Activated CD4-positive, CD25-positive, alpha-beta regulatory T cell treated with anti-CD3 and anti-CD28 coated beads, Interleukin-2, amount 50 U/mL, for 24 hours (primary cell): ENCODE measurements around the gene SH3RF3.

Source experiments
- ATAC-seq, 2 donors: fragments of 150-1000 bp; cut with Tn5 transposase; one replicate each; pipeline ENCODE4 v1.10.0; 2021; ENCODE audit warnings: mild to moderate bottlenecking in 1 of 2, moderate library complexity in 1 of 2

The SH3RF3 gene

DNA sequence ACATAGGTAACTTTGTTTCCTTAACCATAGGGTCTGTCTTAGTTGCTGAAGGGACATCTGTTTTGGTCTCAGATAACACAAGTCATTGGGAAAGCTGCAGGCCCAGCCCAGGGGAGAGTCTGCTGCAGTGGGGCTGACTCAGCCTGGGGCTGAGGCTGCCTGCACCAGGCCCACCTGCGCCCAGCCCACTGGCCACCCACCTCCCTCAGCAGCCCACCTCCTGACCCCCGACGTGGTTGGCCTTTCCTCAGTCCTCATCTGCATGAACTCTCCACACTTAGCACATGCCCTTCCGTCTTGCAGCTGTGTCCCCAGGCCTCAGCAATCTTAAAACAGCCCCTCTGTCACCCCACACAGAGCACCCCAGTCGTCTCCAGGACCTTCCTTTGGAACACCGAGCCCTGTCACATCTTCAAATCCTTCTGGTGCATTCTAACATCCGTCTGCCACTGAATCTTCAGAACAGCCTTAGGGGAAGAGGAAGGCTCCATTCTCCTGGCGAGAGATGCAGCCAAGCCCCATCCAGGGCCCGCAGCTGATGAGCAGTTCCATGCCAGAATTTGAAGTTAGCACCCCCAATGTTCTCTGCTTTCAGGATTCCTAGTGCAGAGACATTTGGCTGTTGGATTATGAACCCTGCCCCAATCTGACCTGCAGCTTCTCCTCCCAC, 253.4 kb downstream of the SH3RF3 start:
- no peak for ATAC-seq

DNA sequence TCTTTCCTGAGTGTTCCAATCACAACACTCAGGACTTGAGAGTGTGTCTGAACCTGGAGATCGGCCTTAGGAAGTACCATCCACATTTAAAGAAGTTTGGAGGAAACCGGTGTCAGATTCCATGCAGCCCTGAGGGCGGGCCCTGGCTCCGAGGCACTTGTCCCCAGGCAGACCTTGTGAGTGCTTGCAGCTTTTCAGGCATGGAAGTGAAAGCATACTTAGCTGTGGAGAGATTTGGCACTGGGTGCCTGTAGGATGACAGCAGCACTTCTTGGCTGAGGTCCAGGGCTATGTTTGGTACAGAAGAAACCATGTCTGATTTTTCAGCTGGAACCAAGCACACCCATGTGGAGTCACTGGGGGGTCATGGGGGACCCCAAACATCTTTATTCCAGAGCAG, 253.9 kb downstream of the SH3RF3 start:
- ATAC-seq = no peak

DNA sequence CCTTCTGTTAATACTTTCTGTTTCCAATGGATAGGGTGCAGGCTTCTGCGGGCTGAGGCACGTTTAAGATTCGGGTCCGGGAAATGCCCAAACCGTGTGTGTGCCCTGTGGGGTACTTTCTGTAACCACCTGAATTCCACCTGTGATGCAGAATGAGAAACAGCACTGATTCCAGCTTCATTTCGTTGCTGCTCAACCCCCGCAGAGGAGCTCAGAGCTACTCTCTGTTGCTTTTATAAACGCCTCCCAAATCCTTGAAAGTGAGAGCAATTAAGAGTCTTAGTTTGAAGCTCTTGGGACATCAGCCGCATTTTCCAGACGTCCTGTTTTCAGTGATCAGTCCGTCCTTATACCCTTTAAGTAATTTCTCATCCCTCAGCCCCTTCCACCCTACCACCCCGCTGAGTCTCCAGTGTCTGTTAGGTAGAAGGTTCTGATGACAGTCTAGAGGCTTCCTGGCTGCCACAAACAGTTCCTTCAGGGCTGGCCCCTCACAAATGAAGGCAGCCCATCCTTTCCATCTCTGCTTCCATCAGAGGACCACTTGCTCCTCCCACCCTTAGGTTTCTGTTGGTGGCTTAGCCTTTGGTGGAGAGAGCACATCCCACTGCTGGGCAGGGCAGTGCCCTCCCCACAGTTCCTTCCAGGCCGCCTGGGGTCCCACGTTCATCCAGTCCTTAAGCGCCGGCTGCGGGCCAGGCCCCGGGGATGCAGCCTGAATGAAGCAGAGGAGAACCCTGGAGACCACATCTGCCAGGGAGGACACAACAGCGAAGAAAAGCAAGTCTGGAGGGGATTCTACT, 254.7 kb downstream of the SH3RF3 start:
- no peak for ATAC-seq

DNA sequence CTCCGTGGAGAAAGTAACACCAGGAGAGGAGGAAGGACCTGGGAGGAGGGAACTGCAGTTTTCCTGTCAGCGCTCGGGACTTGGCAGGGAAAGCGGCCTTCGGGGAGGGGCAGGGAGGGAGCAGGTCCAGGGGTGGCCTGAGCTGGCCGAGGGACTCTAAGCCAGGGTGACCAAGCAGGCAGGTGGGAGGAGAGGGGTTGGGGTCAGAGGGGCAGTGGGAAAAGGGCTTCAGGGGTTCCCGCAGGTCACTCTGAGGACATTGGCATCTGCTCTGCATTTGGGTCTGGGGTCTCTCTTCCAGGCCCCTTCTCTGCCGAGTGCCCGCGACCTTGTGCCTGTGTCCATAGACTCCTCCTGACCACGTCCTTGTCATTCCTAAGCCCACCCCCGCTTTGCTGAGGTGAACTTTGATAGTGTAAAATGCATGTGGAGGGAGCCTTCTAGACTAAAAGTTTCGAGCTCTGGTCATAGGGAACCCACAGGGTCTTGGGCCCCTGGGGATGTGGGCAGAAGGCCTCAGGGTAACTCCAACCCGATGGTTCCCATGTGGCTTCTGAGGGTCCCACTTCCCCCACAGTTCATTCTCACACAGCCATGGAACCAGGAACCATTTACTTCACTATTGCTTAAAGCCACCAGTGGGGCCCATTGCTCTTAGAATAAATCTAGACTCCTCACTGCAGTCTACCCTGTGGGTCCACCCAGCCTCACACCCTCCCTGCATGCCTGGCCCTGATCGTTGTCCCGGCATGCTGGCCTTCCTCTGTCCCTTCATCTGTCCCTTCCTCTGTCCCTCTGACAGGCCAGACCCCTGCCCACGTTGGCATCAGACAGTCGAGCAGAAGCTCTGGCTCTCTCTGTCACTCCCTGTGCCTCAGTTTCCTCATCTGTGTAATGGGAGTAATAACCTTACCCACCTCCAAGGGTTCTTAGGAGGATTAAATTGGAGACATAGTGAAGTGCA, 255.6 kb downstream of the SH3RF3 start:
- ATAC-seq = no peak

DNA sequence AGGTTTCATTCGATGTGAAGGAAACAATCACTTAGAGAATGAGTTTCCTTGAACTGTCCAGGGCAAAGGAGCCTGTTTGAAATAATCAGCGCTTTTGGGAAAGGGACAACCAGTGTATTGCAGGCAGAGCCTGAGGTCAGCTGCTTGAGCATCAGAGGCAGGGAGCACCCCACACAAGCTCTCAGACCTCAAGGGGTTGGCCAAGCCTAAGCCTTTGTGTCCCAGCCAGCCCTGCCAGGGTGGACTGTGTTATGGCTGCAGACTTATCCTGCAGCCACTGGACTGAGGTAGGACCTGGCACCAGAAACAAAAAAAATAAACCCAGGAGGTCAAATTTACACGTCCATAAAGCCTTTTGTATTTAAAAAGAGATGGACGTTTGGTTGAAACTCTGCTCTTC, 256.5 kb downstream of the SH3RF3 start:
- ATAC-seq = no peak

DNA sequence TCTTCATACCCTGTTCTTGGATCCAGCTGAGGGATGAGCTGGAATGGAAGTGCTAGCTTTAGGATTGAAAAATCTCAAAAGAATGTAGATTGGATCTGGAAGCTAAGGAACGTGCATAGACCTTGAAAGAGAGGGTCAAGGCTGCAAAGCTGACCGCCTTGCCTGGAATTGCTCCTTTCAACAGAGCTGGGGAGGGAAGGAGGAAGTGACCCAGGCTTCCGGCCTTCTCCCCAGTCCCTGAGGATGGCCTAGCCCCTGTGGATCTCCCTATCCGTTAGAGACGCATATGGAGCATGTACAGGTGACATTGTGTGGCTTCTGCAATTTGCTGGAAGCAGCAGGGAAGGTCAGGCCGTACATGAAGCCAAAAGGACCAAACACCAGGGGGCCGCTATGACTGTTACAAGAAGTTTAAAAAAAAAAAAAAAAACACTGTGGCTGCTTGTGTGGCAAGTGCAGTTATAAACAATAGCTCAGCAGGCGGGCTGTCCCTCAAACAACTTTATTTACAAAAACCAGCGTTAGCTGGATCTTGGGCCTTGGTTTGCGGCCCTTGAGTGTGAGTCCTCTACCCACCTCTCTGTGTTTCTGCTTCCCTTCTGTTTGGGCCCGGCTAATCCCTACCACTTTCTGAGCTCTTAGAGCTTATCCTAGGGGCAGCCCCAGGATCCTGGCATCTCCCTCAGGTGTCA, 257.1 kb downstream of the SH3RF3 start:
- no peak for ATAC-seq

DNA sequence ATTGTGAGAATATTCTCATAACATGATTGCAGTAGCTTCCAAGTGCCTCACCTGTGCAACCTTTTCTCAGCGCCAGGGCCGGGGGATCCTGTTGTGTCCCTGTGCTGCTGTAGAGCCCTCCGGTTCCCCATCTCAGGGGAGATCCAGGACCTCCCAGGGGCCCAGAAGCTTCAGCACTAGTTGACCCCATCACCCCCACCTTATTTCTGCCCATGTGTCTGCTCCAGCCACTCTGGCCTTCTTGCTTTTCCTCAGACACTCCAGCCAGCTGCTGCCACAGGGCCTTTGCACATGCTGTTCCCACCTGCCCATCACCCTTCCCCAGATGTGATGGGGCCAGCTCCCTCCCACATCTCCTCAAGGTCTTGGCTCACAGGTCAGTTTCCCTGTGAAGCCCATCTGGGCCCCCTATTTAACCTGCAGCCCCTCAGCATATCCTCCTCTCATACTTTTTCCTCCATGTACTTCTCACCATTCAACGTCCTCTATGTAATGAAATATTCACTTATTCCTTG, 258.3 kb downstream of the SH3RF3 start:
- no peak for ATAC-seq

DNA sequence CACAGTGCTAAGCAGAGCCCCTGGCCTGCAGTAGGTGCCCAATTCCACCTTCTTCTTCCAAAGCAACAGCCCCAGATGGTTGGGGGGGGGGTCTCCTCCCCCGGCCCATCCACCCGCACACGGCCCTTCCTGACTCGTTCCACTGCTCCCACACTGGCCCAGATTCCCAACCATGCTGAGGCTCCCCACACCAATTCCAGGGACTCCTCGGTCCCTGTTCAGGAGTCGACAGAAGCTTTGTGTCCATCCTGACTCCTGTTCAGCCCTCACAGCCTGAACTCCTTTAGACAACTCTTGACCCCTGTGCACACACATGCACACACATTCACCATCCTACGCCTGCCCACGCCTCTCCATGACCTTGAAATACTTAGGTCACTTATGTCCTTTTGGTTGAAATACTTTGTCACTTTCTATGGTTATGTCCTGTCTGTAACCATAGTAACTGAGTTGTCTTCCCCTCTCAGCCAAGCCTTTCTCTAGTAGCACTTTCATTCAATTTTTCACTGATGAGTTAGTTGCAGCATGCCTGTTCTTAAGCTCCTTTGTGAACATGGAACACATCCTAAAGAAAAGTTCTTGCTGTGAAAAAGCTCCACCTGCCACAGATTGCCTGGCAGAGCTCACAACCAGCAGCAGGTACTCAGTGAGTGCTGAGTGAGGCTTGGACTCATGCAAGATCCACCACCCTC, 258.9 kb downstream of the SH3RF3 start:
- ATAC-seq = no peak

- no peak for ATAC-seq
Measured at GRCh38 chr2:109391243-109391642, 262.2 kb downstream of the SH3RF3 start.

- no peak for ATAC-seq
Measured at GRCh38 chr2:109392140-109392539, 263.1 kb downstream of the SH3RF3 start.

DNA sequence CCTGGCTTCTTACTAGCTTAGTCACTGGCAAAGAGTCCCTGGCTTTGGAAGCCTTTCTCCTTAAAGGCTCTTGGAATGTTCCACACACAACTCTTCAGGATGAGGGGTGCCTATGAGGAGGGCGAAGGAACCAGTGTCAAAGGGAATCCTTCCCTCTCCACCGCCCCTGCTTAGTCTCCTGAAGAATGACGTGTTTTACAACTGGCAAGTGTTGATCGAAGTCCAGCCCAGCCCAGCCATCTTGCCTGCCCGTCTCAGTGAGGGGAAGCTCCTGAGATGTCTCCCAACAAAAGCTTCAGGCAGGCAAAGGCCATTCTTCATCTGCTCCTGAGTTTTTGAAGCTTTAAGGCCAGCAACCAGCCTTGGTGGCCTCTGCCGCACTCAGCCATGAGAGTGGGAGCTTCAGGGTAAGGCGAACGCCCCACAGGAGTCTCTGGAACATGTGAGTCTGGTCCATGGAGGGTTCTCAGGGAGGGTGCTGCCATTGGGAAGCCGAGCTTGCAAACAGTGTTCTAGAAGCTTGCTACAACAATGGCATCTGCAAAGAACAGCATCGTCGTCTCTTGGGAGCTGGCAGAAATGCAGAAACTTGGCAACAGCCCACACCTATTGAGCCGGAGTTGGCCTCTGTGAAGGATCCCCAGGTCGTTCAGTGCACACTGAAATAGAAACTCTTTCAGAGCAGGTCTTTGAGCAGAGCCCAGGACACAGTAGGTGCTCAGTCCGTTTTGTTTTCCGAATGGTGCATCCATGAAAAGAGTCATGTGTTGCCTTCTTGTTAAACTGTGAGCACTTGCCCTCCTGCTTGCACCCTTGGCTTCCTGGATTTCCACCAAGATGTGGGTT, 264.0 kb downstream of the SH3RF3 start:
- no peak for ATAC-seq

- ATAC-seq = no peak
Measured at GRCh38 chr2:109393662-109393972, 264.6 kb downstream of the SH3RF3 start.

- ATAC-seq = no peak
Measured at GRCh38 chr2:109395494-109396201, 266.6 kb downstream of the SH3RF3 start.

DNA sequence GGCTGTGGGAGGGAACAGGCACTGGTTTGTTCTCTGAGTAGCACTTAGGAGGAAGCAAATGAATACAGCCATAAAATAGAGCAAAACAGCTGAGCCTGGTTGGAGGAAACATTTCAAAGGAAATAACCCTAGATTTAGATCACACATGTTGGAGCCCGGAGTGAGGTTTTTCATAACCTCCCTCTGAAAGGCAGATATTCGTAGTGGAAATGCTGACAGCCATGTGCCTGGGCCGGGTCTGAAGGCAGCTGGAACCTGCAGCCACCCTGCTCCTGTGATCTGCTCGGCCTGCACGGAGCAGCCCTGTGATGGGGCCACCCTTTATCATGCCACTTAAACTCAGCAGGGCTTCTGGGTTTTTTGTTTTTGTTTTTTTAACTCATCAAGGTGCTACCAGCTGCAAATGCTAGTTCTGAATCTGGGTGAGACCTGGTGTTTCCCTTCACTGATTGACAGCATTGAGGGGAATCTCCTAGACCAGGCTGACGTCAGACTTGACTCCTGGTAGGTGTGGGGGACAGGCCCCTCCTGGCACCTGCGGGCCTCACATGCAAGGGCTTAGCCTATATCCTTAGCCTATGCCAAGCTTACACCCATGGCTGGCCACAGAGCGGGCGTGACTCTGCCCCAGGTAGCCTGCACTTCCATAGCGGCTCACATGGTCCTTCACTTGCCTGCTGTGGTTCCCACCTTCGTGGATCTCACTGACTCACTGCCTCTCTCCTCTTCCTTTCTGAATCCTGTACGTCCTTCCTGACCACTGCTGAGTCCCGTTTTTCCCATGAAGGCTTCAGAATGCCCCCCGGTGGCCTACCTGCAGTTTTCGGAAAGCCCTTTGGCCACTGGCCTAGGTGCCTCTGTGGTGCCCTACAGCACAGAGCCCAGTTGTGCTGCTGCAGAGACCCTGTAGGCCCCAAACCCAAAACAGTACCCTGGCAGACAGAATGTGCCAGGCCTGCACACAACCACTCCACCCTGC, 267.5 kb downstream of the SH3RF3 start:
- ATAC-seq = peak in 1 of 2 donors; percentile 38

GRCh38 chr2:109397893-109398292, 268.9 kb downstream of the SH3RF3 start:
- ATAC-seq = no peak

GRCh38 chr2:109398366-109399015, 269.5 kb downstream of the SH3RF3 start:
- ATAC-seq = no peak

DNA sequence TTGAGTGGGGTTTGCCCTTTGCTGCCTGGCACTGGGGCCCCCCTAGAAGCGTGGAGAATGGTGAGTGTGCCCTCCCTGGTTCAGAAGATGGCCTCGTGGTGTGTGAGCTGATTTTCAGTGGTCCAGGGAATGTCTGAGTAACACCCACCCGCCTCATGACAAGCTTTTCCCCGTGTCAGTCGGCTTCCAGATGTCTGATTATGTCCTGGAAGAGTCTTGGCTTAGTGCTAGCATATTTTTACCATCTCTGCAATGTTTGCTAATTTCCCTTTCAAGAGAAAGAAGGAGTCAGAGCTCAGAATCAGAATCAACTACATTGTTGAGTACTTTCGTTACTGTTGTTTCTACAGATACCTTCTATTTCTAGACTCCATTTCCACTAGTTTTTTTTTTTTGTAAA, 270.1 kb downstream of the SH3RF3 start:
- no peak for ATAC-seq

GRCh38 chr2:109400102-109400501, 271.1 kb downstream of the SH3RF3 start:
- no peak for ATAC-seq
